B cell (primary cell): ENCODE data around the gene MYT1. TPM values are rescaled to one million over a fixed set of nuclear protein-coding genes. Genes with fewer than 3 reads are reported as not detected.

Source experiments
- ATAC-seq: fragments of 200-7000 bp; cut with Tn5 transposase; one replicate; pipeline ENCODE4 v1.10.0; 2021; ENCODE audit warnings: low read depth, mild to moderate bottlenecking, moderate number of reproducible peaks, moderate library complexity
- CTCF ChIA-PET: fragments of 350-600 bp; sonication (Branson Sonifier 250); formaldehyde crosslinking; loops from one replicate; lab custom pipeline; 2021; ENCODE audit warnings: antibody characterized with exemption, inconsistent platforms; lab: Charles Lee
- POLR2A ChIA-PET: fragments of 350-600 bp; sonication (Branson Sonifier 250); formaldehyde crosslinking; loops from one replicate; lab custom pipeline; 2021; ENCODE audit warnings: antibody characterized with exemption; lab: Charles Lee
- DNase-seq: peaks from one replicate; pipeline ENCODE4 v3.0.0; 2013
- H2AFZ ChIP-seq: 2 replicates; pipeline ENCODE4 v1.6.1; 2012; ENCODE audit warnings: mild to moderate bottlenecking, low read depth, low read length; ENCODE audit not compliant: insufficient read depth, poor library complexity, severe bottlenecking
- H3K27ac ChIP-seq, 2 donors: 1 replicate in 1 of 2; 2 replicates in 1 of 2; pipeline ENCODE4 v1.5.1; 2012 to 2013; ENCODE audit warnings: low read length in 2 of 2, mild to moderate bottlenecking in 2 of 2, moderate library complexity in 1 of 2
- H3K27me3 ChIP-seq, 4 experiments: fragments of 200-600 bp in 1 of 4; sonication (generic) in 1 of 4; replicated peaks in 1 of 4; 1 replicate in 2 of 4; 2 replicates in 2 of 4; pipeline versions ENCODE4 v1.6.1 to v1.7.0; 2013 to 2016; ENCODE audit warnings: low read length in 3 of 4, mild to moderate bottlenecking in 2 of 4, mixed read lengths in 1 of 4, moderate library complexity in 1 of 4; ENCODE audit not compliant: insufficient read depth in 4 of 4, control insufficient read depth in 3 of 4; ENCODE audit errors: control extremely low read depth in 1 of 4
- H3K36me3 ChIP-seq, 2 experiments: replicated peaks in 1 of 2; 1 replicate in 1 of 2; 2 replicates in 1 of 2; pipeline versions ENCODE4 v1.6.1 to v1.7.1; 2013; ENCODE audit warnings: low read length in 1 of 2; ENCODE audit not compliant: insufficient read depth in 2 of 2, control insufficient read depth in 1 of 2; ENCODE audit errors: control extremely low read depth in 1 of 2, extremely low read depth in 1 of 2
- H3K4me1 ChIP-seq, 2 donors: fragments of 200-600 bp in 1 of 2; sonication (generic) in 1 of 2; 1 replicate in 1 of 2; 2 replicates in 1 of 2; pipeline versions ENCODE4 v1.5.1 to v1.6.1; 2013 to 2017; ENCODE audit warnings: low read length in 2 of 2; ENCODE audit not compliant: control insufficient read depth in 2 of 2, insufficient read depth in 2 of 2
- H3K4me2 ChIP-seq: replicated peaks from 2 replicates; pipeline ENCODE3; 2012; ENCODE audit warnings: mild to moderate bottlenecking, low read depth, low read length; ENCODE audit not compliant: poor library complexity, severe bottlenecking
- H3K4me3 ChIP-seq, 5 experiments: fragments of 200-600 bp in 1 of 5; sonication (generic) in 1 of 5; 1 replicate in 3 of 5; 2 replicates in 2 of 5; pipeline versions ENCODE4 v1.5.1 to v1.7.0; 2011 to 2016; ENCODE audit warnings: low read length in 4 of 5, mild to moderate bottlenecking in 4 of 5, low read depth in 2 of 5, control low read depth in 1 of 5, moderate library complexity in 1 of 5; ENCODE audit not compliant: insufficient read depth in 1 of 5; ENCODE audit errors: control extremely low read depth in 1 of 5, extremely low read depth in 1 of 5
- H3K79me2 ChIP-seq: fragments of 200-600 bp; sonication (generic); one replicate; pipeline ENCODE4 v1.6.0; 2016; ENCODE audit warnings: low read length; ENCODE audit not compliant: control insufficient read depth, insufficient read depth
- H3K9ac ChIP-seq: fragments of 200-600 bp; sonication (generic); 2 replicates; pipeline ENCODE4 v1.6.1; 2017; ENCODE audit warnings: mild to moderate bottlenecking, low read length, moderate library complexity
- H3K9me3 ChIP-seq, 3 donors: one replicate each; pipeline versions ENCODE4 v1.6.1 to v1.7.1; 2013; ENCODE audit warnings: low read length in 2 of 3; ENCODE audit not compliant: control insufficient read depth in 2 of 3, insufficient read depth in 1 of 3; ENCODE audit errors: control extremely low read depth in 1 of 3
- H4K20me1 ChIP-seq: 2 replicates; pipeline ENCODE4 v1.6.0; 2012; ENCODE audit warnings: mild to moderate bottlenecking, low read length; ENCODE audit not compliant: insufficient read depth, control insufficient read depth, poor library complexity, severe bottlenecking
- H3K27ac Mint-ChIP-seq: one replicate; pipeline ENCODE4 v1.8.0; 2021; ENCODE audit warnings: mixed read lengths
- H3K27me3 Mint-ChIP-seq: one replicate; pipeline ENCODE4 v1.8.0; 2021; ENCODE audit warnings: mixed read lengths
- H3K4me1 Mint-ChIP-seq: one replicate; pipeline ENCODE4 v1.8.0; 2021; ENCODE audit warnings: mixed read lengths
- H3K4me3 Mint-ChIP-seq: one replicate; pipeline ENCODE4 v1.8.0; 2021; ENCODE audit warnings: mixed read lengths
- H3K9me3 Mint-ChIP-seq: one replicate; pipeline ENCODE4 v1.8.0; 2022; ENCODE audit warnings: mixed read lengths; ENCODE audit not compliant: insufficient read depth
- CTCF ChIP-seq: fragments of 200-600 bp; IDR thresholded peaks from one replicate; pipeline ENCODE4 v1.8.0; 2022; ENCODE audit warnings: antibody characterized with exemption, mild to moderate bottlenecking
- EZH2 ChIP-seq: IDR thresholded peaks from 2 replicates; pipeline ENCODE4 v1.6.1; 2012; ENCODE audit warnings: borderline replicate concordance, low read depth, mild to moderate bottlenecking, moderate library complexity, low read length; ENCODE audit not compliant: insufficient read depth, poor library complexity, severe bottlenecking
- WGBS: methylation state at CpG from one replicate; pipeline ENCODE4 v1.1.5; 2013; ENCODE audit warnings: missing lambda C conversion rate; ENCODE audit not compliant: insufficient coverage; 5-methylcytosine and 5-hydroxymethylcytosine counted together
- intact Hi-C: fragments of 100-400 bp; cut with micrococcal nuclease; formaldehyde crosslinking; loops from one replicate; pipeline ENCODE4 v1.10.0; 2022
- polyA plus RNA-seq: library from polyadenylated mRNA; depleted of rRNA; stranded (reverse); fragments of >200 nt; gene quantifications from 2 replicates; pipeline ENCODE4 v1.2.3, GENCODE V29; 2012
- total RNA-seq, 2 donors: library from RNA; stranded (reverse); fragments of 120-200 nt in 1 of 2; gene quantifications; 1 replicate in 1 of 2; 2 replicates in 1 of 2; pipeline versions ENCODE4 v1.2.3 to v1.2.4, GENCODE V29; 2013 to 2022

MYT1 gene
- total and polyA plus RNA-seq, 2 donors (not counting 1 experiment from before 2014, with no cell fraction given) = 0.49 to 42.2 TPM

DNA sequence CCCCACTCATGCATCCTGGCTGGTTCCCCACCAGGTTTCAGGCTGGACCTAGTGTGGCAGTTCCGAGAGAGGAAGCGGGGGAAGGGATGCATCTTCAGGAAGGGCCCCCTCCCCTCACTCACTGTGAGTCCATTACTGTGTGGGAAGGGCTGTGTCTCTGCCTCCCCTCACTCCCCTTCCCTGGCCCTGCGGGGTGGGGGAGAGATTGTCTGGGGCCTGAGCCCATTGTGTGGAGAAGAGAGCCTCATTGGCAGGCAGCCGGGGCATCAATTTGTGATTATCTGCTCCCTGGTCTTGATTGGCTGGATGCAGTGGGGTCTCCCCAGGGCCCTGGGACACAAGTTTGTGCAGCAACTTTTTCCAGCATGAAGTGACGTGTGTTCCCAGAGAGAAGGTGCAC is 4.1 kb upstream of the MYT1 start:
- no peak overlapping the region for H3K4me2 ChIP-seq
- no peak overlapping the region for H3K4me3 ChIP-seq
- 76% methylated on average over 2 of the region's 5 CpGs for WGBS
- H4K20me1 ChIP-seq = no peaks in the 10 kb centered on the region
- no peaks in the 10 kb centered on the region for H3K36me3 ChIP-seq
- H3K4me1 ChIP-seq = peaks cover 0 to 3% of the 10 kb centered on the region in 2 donors
- H3K9ac ChIP-seq = no peak overlapping the region
- TF ChIP-seq EZH2 (no peak), CTCF (no peak)
- peaks cover 0 to 44% (median 13%) of the 10 kb centered on the region in 4 experiments for H3K27me3 ChIP-seq
- Mint-ChIP-seq H3K4me3 (no peak overlapping the region), H3K9me3 (no peaks in the 10 kb centered on the region), H3K27me3 (peaks cover 52% of the 10 kb centered on the region), H3K4me1 (no peaks in the 10 kb centered on the region), H3K27ac (no peak overlapping the region)
- H2AFZ ChIP-seq = no peak overlapping the region
- no peaks in the 10 kb centered on the region for H3K79me2 ChIP-seq
- intact Hi-C loops = no loop called here
- ATAC-seq = no peak
- CTCF ChIA-PET = no interaction called here
- POLR2A ChIA-PET = no interaction called here
- H3K9me3 ChIP-seq = peaks cover 0 to 19% (median 0%) of the 10 kb centered on the region in 3 donors
- H3K27ac ChIP-seq = no peak overlapping the region
- DNase-seq = no peak

- no peak overlapping the region for H3K4me2 ChIP-seq
- ChIA-PET POLR2A (no interaction called here), CTCF (no interaction called here)
- no peaks in the 10 kb centered on the region for H3K36me3 ChIP-seq
- no peak overlapping the region for H3K9ac ChIP-seq
- H3K4me3 ChIP-seq = no peak overlapping the region
- no peaks in the 10 kb centered on the region for H4K20me1 ChIP-seq
- H3K27ac ChIP-seq = no peak overlapping the region
- peaks cover 0 to 19% (median 0%) of the 10 kb centered on the region in 3 donors for H3K9me3 ChIP-seq
- H3K27ac Mint-ChIP-seq = no peak overlapping the region
- no peak for TF ChIP-seq CTCF
- TF ChIP-seq EZH2 = no peak
- H3K4me1 ChIP-seq = peaks cover 0 to 3% of the 10 kb centered on the region in 2 donors
- H3K79me2 ChIP-seq = no peaks in the 10 kb centered on the region
- H3K4me1 Mint-ChIP-seq = no peaks in the 10 kb centered on the region
- WGBS = 76% methylated on average over 30 of the region's 32 CpGs
- DNase-seq (no peak), ATAC-seq (no peak)
- H3K4me3 Mint-ChIP-seq = no peak overlapping the region
- H3K27me3 ChIP-seq = peaks cover 0 to 44% (median 13%) of the 10 kb centered on the region in 4 experiments
- H2AFZ ChIP-seq = no peak overlapping the region
- intact Hi-C loops = no loop called here
- H3K9me3 Mint-ChIP-seq = no peaks in the 10 kb centered on the region
- peaks cover 58% of the 10 kb centered on the region for H3K27me3 Mint-ChIP-seq
These were observed 3.5 kb upstream of the MYT1 start for GRCh38 chr20:64160526-64161355.
